HCT116 (cell line): ENCODE data around the gene SPRING1. TPM values are rescaled to one million over a fixed set of nuclear protein-coding genes. Genes with fewer than 3 reads are reported as not detected.
"Not testable (repeated sequence)": the region's sequence is repeated elsewhere in the genome, so short reads cannot be mapped to it uniquely, and the experiment has no call there.

Experiments used
- ATAC-seq: fragments of 200-7000 bp; cut with Tn5 transposase; 2 replicates; pipeline ENCODE4 v1.9.1; 2020; ENCODE audit warnings: mild to moderate bottlenecking, moderate library complexity
- BruUV-seq: library from RNA; stranded (reverse); fragments of 400-500 nt; replicated peaks from 2 replicates; lab custom pipeline; 2021; lab: Mats Ljungman, UMichigan
- CTCF ChIA-PET: fragments of 300-600 bp; sonication (Branson Sonifier 250); formaldehyde crosslinking; loops from one replicate; lab custom pipeline; 2021; ENCODE audit warnings: antibody characterized with exemption; lab: Charles Lee
- POLR2A ChIA-PET: fragments of 300-600, 350-600 bp; sonication (Branson Sonifier 250); formaldehyde crosslinking; loops from one replicate; lab custom pipeline; 2021; ENCODE audit warnings: antibody characterized with exemption; lab: Charles Lee
- RAD21 ChIA-PET, 2 experiments: fragments of 300-600 bp; sonication (Branson Sonifier 250); formaldehyde crosslinking; loops; one replicate each; lab custom pipeline; 2023; ENCODE audit warnings: low total read pairs in 2 of 2; ENCODE audit not compliant: uncharacterized antibody in 2 of 2, unreplicated experiment in 2 of 2, low non-redundant PET in 1 of 2; lab: Charles Lee
- DNase-seq: peaks from one replicate; pipeline ENCODE4 v3.0.0-alpha.2; 2010; ENCODE audit warnings: low read depth, low spot score
- H2AFZ ChIP-seq: fragments of 200-600 bp; shearing (Covaris generic), sonication (generic); 2 replicates; pipeline ENCODE4 v1.6.1; 2017; ENCODE audit warnings: low read depth, mixed run types, mixed read lengths, antibody characterized with exemption, low read length; ENCODE audit not compliant: poor library complexity, severe bottlenecking
- H3K27ac ChIP-seq: 2 replicates; pipeline ENCODE4 v1.5.1; 2012; ENCODE audit warnings: low read depth, low read length
- H3K27me3 ChIP-seq: fragments of 200-600 bp; sonication (generic); 2 replicates; pipeline ENCODE4 v1.6.1; 2016; ENCODE audit warnings: mixed run types, low read length, mixed read lengths; ENCODE audit not compliant: insufficient read depth
- H3K36me3 ChIP-seq, 2 experiments: fragments of 200-500 bp in 1 of 2; fragments of 200-600 bp in 1 of 2; sonication (Bioruptor generic) in 1 of 2; sonication (generic) in 1 of 2; 2 replicates each; pipeline versions ENCODE4 v1.5.1 to v1.6.1; 2014 to 2016; ENCODE audit warnings: low read length in 2 of 2, inconsistent platforms in 1 of 2, mixed read lengths in 1 of 2, mixed run types in 1 of 2; ENCODE audit not compliant: insufficient read depth in 2 of 2, control insufficient read depth in 1 of 2
- H3K4me1 ChIP-seq, 2 experiments: fragments of 200-600 bp in 1 of 2; sonication (generic) in 1 of 2; 2 replicates each; pipeline versions ENCODE4 v1.5.1 to v1.6.1; 2012 to 2017; ENCODE audit warnings: low read length in 2 of 2, inconsistent platforms in 1 of 2, mild to moderate bottlenecking in 1 of 2, mixed read lengths in 1 of 2, mixed run types in 1 of 2, moderate library complexity in 1 of 2; ENCODE audit not compliant: insufficient read depth in 2 of 2, control insufficient read depth in 1 of 2
- H3K4me2 ChIP-seq: fragments of 200-600 bp; sonication (generic); 2 replicates; pipeline ENCODE4 v1.6.1; 2017; ENCODE audit warnings: mixed run types, low read length, mixed read lengths
- H3K4me3 ChIP-seq, 2 experiments: fragments of 200-600 bp in 1 of 2; sonication (generic) in 1 of 2; replicated peaks in 1 of 2; 2 replicates each; pipeline ENCODE4 v1.5.1; 2011 to 2016; ENCODE audit warnings: low read length in 2 of 2, control low read depth in 1 of 2, low read depth in 1 of 2, mild to moderate bottlenecking in 1 of 2, mixed read lengths in 1 of 2, mixed run types in 1 of 2
- H3K79me2 ChIP-seq: fragments of 200-600 bp; sonication (generic); 2 replicates; pipeline ENCODE4 v1.6.1; 2017; ENCODE audit warnings: mild to moderate bottlenecking, mixed run types, low read length, moderate library complexity, mixed read lengths; ENCODE audit not compliant: insufficient read depth
- H3K9ac ChIP-seq: fragments of 200-600 bp; sonication (generic); 2 replicates; pipeline ENCODE4 v1.6.1; 2016; ENCODE audit warnings: low read length, mixed read lengths
- H3K9me2 ChIP-seq: fragments of 200-600 bp; sonication (generic), shearing (Covaris generic); 2 replicates; pipeline ENCODE4 v1.6.1; 2017; ENCODE audit warnings: mixed run types, mild to moderate bottlenecking, moderate library complexity; ENCODE audit not compliant: insufficient read depth
- H3K9me3 ChIP-seq, 2 experiments: fragments of 200-500 bp in 1 of 2; fragments of 200-600 bp in 1 of 2; sonication (Bioruptor generic) in 1 of 2; sonication (generic) in 1 of 2; 2 replicates each; pipeline ENCODE4 v1.6.1; 2014 to 2017; ENCODE audit warnings: low read length in 2 of 2, mixed read lengths in 2 of 2, inconsistent platforms in 1 of 2, low read depth in 1 of 2, mild to moderate bottlenecking in 1 of 2, mixed run types in 1 of 2, moderate library complexity in 1 of 2; ENCODE audit not compliant: control insufficient read depth in 1 of 2, insufficient read depth in 1 of 2
- H4K20me1 ChIP-seq: fragments of 200-600 bp; sonication (generic), shearing (Covaris generic); 2 replicates; pipeline ENCODE4 v1.6.1; 2017; ENCODE audit warnings: mixed run types, mild to moderate bottlenecking, moderate library complexity; ENCODE audit not compliant: insufficient read depth
- CBX3 ChIP-seq: IDR thresholded peaks from 2 replicates; pipeline ENCODE4 v1.6.1; 2012; ENCODE audit warnings: low read depth
- POLR2A ChIP-seq: IDR thresholded peaks from 2 replicates; pipeline ENCODE4 v1.7.0; 2011; ENCODE audit warnings: borderline replicate concordance; ENCODE audit not compliant: insufficient read depth, insufficient read length; ENCODE audit errors: extremely low read depth
- YY1 ChIP-seq: IDR thresholded peaks from 2 replicates; pipeline ENCODE4 v1.6.1; 2011; ENCODE audit warnings: low read length, low read depth, moderate library complexity, mild to moderate bottlenecking; ENCODE audit not compliant: insufficient replicate concordance; ENCODE audit errors: extremely low read depth
- ZFX ChIP-seq: fragments of 450-650 bp; IDR thresholded peaks from 2 replicates; pipeline ENCODE4 v1.6.1; 2017
- ZNF274 ChIP-seq: fragments of 200-500 bp; sonication (Bioruptor generic); IDR thresholded peaks from 2 replicates; pipeline ENCODE4 v1.6.1; 2014; ENCODE audit warnings: mild to moderate bottlenecking, low read depth, low read length, inconsistent platforms
- intact Hi-C: fragments of 100-400 bp; cut with micrococcal nuclease; formaldehyde crosslinking; loops from 2 replicates; pipeline ENCODE4 v1.10.0; 2022
- total RNA-seq: library from RNA; stranded (reverse); gene quantifications from one replicate; pipeline ENCODE4 v1.2.1, GENCODE V29; 2021; ENCODE audit not compliant: unreplicated experiment
- TF ChIP-seq, protein P1 (sequence below): IDR thresholded peaks from 2 replicates; pipeline ENCODE4 v1.6.1; 2012
- TF ChIP-seq, protein P2 (sequence below): IDR thresholded peaks from 2 replicates; pipeline ENCODE4 v1.6.1; 2012; ENCODE audit warnings: low read depth

The SPRING1 gene
- total RNA-seq, 1 experiment from 2014 or later: 28.5 TPM

DNA sequence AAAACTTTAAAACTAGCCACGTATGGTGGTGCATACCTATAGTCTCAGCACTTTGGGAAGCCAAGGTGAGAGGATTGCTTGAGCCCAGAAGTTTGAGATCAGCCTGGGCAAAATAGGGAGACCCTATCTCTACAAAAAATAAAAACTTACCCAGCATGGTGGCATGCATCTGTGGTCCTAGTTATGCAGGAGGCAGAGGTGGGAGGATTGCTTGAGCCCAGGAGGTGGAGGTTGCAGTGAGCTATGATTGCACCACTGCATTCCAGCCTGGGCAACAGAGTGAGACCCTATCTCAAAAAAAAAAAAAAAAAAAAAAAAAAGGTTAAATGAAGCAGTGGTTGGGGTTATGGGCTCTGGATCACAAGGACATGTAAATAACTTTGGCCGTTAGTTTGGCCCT is 4.9 kb upstream of the SPRING1 start:
- BruUV-seq, H3K4me2 ChIP-seq, ATAC-seq, POLR2A ChIA-PET, H3K9me2 ChIP-seq, H3K9me3 ChIP-seq, H3K9ac ChIP-seq, H3K79me2 ChIP-seq, H3K27ac ChIP-seq, H3K4me3 ChIP-seq, intact Hi-C loops, RAD21 ChIA-PET, H4K20me1 ChIP-seq, H3K36me3 ChIP-seq, H2AFZ ChIP-seq, H3K27me3 ChIP-seq, DNase-seq: not testable (repeated sequence)
- H3K4me1 ChIP-seq: peaks cover 7 to 11% of the 10 kb centered on the region in 2 experiments
- CTCF ChIA-PET: interaction anchor here (0.9 kb wide), 1 partner anchor 17 kb away, joined by 4 read pairs; no protein-coding TSS in a partner anchor

DNA sequence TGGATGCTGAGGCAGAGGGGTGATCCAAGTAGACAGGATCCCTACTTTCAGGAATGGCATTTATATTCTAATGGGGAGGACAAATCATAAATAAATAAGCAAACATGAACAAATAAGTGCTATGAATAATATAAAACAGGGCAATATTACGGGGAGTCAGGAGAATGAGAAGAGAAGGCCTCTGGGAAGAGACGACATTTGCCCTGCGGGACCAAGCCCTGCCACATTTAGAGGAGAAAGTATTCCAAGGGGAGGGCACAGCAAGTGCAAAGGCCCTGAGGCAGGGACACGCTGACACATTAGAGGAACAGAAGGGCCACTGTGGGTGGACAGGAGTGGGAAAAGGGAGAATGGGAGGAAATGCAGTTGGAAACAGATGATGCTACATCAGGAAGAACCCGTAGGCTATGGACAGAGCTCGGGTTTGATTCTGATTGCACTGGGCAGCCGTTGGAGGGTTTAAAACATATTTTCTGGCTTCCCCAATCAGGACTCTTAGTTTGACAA is 1.6 kb upstream of the SPRING1 start:
- H2AFZ ChIP-seq: no peak overlapping the region
- no peak overlapping the region for H3K27ac ChIP-seq
- H3K9me3 ChIP-seq: no peaks in the 10 kb centered on the region
- RAD21 ChIA-PET: no interaction called here
- H3K79me2 ChIP-seq: peaks cover 17% of the 10 kb centered on the region
- no peak for DNase-seq
- no peak for TF ChIP-seq POLR2A
- TF ChIP-seq, protein P1, sequence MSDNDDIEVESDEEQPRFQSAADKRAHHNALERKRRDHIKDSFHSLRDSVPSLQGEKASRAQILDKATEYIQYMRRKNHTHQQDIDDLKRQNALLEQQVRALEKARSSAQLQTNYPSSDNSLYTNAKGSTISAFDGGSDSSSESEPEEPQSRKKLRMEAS: no peak
- TF ChIP-seq YY1: no peak
- no peak for TF ChIP-seq CBX3
- TF ChIP-seq, protein P2, sequence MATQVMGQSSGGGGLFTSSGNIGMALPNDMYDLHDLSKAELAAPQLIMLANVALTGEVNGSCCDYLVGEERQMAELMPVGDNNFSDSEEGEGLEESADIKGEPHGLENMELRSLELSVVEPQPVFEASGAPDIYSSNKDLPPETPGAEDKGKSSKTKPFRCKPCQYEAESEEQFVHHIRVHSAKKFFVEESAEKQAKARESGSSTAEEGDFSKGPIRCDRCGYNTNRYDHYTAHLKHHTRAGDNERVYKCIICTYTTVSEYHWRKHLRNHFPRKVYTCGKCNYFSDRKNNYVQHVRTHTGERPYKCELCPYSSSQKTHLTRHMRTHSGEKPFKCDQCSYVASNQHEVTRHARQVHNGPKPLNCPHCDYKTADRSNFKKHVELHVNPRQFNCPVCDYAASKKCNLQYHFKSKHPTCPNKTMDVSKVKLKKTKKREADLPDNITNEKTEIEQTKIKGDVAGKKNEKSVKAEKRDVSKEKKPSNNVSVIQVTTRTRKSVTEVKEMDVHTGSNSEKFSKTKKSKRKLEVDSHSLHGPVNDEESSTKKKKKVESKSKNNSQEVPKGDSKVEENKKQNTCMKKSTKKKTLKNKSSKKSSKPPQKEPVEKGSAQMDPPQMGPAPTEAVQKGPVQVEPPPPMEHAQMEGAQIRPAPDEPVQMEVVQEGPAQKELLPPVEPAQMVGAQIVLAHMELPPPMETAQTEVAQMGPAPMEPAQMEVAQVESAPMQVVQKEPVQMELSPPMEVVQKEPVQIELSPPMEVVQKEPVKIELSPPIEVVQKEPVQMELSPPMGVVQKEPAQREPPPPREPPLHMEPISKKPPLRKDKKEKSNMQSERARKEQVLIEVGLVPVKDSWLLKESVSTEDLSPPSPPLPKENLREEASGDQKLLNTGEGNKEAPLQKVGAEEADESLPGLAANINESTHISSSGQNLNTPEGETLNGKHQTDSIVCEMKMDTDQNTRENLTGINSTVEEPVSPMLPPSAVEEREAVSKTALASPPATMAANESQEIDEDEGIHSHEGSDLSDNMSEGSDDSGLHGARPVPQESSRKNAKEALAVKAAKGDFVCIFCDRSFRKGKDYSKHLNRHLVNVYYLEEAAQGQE: no peak
- TF ChIP-seq ZNF274: no peak
- no peak for TF ChIP-seq ZFX
- no peak overlapping the region for H3K9ac ChIP-seq
- intact Hi-C loops: loop anchor here (2.0 kb wide), 1 partner anchor 79 kb away; no protein-coding TSS in a partner anchor
- ATAC-seq: no peak
- no peaks in the 10 kb centered on the region for H4K20me1 ChIP-seq
- H3K27me3 ChIP-seq: no peaks in the 10 kb centered on the region
- no peaks in the 10 kb centered on the region for H3K9me2 ChIP-seq
- H3K4me3 ChIP-seq: peak overlapping the region in 1 of 2 experiments; percentile 89; a peak in 1 of 4 replicates
- CTCF ChIA-PET: no interaction called here
- POLR2A ChIA-PET: no interaction called here
- H3K4me1 ChIP-seq: peaks cover 11 to 21% of the 10 kb centered on the region in 2 experiments
- H3K36me3 ChIP-seq: peaks cover 2 to 5% of the 10 kb centered on the region in 2 experiments; a peak in 1 of 4 replicates
- BruUV-seq: no TSS peak
- H3K4me2 ChIP-seq: peak overlapping the region; percentile 90; the same call in 1 of the 2 replicates
